ENCODE data around the gene BEST2. TPM values are rescaled to one million over a fixed set of nuclear protein-coding genes. Genes with fewer than 3 reads are reported as not detected.

Gene BEST2
- polyA plus RNA-seq, 1 donor: 0.09 TPM

DNA sequence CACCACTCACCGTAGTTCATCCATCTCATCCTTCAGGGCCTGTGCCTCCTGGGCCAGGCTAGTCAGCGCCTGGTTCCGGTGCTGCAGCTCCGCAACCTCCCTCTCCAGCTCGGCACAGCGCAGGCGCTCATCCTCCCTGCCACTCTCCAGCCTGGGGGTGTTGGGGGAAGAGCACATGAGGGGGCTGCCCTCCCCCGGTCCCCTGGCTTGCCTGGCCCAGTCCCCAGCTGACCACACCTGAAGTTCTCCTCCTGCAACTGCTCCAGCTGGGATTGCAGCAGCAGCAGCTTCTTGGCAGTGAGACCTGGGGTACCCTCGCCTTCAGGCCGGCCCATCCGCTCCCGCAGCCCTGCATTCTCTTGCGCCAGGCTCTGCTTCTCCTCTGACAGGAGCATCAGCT, 19.3 kb downstream of the BEST2 start:
- no peak for DNase-seq

DNA sequence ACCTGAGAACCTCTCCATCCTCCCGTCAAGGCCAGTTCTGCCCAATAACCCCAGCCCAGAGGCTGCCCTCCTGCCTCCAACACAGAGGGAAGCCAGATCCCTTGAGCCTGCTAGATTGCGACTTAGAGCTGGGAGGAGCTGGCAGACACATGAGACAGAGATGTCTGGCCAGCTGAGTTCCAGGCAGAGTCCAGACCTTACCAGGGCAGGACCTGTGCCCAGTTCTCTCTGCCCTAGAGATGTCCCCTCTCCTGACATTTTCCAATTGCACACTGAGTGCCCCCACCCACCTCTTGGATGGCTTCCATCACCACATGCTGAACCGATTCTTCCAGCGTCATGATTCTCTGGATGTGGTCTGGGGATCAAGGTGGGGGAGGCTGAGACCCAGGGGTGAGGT, 20.7 kb downstream of the BEST2 start:
- no peak for DNase-seq

DNA sequence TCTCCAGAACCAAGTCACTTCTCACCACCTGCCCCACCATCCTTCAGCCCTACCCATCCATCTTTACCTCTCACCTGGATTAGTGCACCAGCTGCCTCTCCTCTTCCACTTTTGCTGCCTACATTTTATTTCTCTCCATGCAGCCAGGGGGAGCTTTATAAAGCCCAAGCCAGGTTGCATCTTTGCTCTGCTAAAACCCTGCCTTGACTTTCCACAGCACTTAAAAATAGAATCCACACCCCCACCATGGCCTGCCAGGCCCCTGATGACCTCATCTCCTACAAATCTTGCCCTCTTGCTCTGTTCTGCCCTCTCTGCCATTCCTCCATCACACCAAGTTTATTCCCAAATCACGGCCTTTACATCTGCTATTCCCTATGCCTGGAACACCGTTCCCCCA, 22.0 kb downstream of the BEST2 start:
- DNase-seq: no peak

DNA sequence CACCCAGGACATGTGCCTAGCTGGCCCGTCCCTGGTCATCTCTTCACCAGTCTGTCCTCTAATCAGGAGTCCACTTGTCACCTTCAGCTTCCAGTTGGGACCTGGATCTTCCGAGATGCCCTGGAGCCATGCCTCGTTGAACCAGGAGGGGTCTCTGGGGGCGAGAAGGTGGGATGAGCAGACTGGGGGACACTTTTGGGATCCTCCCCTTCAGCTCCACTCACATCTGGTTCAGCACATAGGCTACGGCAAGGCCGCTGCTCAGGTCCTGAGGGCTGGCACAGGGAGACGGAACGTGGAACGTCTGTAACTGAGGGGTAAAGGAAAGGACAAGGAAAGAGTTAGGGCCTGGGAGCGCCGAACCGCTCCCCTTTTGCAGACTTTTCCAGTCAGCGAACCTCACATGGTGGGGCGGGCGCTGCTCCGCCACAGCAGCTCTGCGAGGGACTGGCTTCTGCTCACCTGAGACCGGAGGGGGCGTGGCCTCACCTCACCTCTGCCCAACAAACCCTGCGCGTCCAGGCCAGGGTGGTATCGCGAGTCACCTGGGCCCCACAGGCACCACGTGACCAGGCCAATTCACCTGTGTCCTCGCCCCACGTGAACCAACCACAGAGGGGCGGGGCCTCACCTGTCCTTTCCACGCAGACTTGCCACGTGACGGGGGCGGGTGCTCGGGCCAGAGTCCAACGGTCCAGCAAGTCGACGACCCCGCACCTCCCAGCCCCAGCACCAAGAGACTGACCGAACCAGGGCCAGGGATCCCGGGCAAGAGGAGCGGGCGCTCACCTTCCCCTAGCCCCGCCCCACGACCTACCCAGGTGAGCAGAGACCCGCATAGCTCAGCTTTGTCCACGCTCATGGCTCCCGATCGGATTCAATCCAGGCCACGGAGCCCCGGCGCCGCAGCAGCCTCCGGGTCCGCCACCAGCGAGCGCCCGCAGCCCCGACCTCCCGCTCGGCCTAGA, 23.3 kb downstream of the BEST2 start, which contains the start of gene HOOK2:
TSS of gene HOOK2 (minus strand) at position 965 of the 968 bp plus-strand sequence. CDS start at position 862, 103 bp downstream.
- no peak for DNase-seq

DNA sequence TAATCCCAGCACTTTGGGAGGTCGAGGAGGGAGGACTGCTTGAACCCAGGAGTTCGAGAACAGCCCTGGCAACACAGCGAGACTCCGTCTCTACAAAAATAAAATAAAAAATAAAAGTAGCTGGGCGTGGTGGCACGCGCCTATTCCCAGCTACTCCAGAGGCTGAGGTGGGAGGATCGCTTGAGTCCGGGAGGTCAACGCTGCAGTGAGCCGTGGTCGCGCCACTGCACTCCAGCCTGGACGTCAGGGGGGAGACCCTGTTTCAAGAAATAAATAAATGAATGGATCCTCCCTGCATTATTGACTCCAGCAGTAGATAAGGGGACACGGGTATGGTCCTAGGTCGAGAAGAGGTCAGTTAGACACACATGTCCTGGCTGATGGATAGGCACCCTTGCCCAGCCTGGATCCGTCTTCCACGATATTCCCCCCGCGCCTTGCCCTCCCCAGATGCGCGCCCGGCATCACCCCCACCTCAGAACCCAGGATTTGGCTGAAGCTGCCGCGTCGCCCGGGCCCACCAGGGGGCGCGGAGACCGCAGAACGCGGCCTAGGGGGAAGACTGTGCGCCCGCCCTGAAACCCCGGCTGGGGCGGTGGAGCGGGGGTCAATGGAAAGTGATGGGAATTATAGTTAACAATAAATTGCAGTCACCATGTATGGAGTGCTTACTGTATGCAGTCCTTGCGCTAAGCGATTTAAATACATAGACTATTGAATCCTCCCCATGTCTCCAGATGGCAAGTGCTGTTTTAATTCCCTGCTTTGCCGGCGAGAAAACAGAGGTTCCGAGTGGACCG, 25.8 kb downstream of the BEST2 start:
- peak; percentile 87 for DNase-seq

DNA sequence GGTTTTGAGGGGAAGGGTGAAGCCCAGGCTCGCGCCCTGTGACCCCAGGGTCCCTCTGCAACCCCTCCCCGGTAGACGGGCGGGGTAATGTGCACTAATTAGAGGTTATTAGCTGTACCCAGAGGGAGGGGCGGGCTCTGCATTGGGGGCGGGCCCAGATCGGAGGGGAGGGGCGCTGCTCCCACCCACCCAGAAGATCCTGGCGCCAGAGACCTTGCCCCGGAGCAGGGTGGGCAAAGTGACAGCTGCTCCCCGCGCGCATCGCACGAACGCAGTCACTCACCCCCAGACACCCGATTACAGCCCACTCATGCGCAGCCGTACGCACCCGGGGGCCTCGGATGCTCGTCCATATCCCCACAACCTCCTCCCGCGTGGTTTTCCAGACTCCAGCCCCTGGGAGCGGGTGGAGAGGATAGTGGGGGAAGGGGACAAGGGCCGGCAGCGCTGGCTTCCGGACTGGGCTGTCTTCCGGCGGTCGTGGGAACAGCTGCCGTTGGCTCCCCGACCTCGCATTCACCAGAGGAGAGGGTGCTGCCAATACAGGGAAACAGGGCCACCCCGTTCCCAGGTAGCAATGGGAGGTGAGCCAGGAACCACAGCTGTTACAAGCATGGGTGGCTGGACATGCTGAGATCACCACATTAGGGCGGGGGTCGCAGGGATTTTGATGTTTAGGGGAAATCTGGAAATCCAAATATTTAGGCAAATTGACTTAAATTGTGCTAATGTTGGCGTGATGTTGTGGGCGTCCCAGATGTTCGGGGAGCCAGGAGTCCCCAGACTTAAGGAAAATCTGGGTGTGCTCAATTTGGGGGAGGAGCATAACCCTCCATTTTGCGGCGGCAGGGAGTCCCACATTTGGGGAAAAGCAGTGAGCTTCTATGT, 26.7 kb downstream of the BEST2 start:
- no peak for DNase-seq

DNA sequence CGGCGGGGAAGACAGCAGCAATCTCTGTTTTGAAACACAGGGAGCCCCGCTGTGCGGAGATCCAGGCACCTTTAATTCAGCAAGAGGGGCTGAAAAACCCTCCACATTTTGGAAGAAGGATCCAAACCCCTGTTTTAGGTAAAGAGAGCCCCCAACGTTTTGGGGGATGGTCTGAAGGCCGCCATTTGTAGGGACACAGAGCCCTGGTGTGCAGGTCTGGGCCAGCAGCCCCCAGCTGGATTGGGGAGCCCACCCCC, 27.2 kb downstream of the BEST2 start:
- DNase-seq: no peak

DNA sequence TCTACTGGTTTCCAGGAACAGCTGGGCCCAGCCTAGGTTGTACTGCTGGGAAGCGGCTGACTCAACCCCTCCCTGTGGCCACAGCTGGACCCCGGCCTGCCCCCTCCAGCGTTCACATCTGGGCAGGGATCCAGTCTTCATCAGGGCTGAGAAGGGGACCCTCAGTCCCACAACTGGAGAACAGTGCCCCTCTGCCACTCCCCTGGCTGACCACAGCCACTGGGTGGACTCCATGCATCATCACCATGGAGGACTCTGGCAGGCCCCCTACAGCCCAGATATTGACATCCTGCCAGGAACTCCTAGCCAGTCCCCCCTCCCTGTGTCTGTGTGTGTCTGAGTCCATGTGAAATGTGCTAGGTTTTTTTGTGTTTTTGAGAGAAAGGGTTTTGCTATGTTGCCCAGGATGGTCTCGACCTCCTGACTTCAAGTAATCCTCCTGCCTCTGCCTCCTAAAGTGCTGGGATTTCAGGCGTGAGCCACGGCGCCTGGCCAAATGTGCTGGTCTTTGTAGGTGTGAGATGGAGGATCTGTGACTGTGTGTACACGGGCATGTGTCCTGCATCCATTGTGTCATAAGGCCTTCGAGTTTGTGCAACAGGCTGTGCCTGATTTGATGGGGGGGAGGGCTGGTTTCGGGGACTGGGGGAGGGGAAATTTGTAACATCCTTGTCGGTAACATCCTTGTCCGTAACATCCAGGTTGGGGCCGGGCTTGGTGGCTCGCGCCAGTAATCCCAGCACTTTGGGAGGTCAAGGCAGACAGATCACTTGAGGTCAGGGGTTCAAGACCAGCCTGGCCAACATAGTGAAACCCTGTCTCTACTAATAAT, 27.8 kb downstream of the BEST2 start:
- DNase-seq: peak; percentile 82

DNA sequence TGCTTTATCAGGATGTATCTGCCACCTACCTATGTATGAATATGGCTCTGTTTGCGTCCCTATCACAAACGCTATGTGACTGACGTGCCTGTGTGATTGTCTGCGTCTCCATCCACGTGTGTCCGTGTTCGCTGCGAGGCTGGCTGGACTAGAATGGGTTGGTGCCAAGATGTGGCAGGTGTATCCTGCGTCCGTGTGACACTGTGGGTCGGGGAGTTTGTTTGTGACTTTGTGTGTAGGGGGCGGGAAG, 30.5 kb downstream of the BEST2 start:
- no peak for DNase-seq

DNA sequence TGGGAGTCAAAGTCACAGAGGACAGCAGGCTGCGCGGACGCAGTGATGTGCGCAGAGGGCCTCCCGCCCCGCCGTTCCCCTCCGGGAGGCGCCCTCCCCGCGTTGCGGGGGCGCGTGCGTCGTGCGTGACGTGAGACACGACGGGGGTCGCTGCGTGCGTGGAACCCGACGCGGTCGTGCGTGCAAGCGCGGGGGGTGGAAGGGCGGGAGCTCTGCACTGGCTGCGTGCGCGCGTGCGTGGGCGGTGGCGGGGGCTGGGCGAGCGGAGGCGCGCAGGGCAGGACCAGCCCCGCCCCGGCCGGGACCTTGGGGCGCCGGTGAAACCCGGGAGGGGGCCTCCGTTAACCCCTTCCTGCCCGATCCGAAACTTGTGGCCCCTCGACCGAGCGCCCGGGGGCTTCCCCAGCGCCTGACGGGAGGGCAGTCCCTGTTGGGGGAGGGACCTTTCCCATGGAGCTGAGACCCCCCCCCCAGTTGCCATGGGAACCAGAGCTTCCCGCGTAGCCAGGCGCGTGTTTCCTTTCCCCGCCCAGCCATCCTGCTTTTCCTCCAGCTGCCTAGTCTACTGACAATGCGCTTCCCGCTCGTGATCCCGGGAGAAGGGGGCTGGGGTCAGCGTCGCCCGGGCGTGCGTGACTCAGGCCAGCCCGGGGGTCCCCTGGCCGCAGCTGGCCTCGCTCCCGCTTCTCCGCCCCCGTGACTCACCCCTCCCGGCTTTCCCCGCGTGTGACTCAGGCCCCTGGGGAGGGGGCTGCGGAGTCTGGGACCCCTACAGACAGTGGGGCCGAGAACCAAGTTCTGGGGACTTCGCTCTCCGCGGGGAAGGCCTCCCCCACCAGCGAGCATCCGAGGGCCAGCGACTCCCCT, 31.1 kb downstream of the BEST2 start:
- peak; percentile 89 for DNase-seq

DNA sequence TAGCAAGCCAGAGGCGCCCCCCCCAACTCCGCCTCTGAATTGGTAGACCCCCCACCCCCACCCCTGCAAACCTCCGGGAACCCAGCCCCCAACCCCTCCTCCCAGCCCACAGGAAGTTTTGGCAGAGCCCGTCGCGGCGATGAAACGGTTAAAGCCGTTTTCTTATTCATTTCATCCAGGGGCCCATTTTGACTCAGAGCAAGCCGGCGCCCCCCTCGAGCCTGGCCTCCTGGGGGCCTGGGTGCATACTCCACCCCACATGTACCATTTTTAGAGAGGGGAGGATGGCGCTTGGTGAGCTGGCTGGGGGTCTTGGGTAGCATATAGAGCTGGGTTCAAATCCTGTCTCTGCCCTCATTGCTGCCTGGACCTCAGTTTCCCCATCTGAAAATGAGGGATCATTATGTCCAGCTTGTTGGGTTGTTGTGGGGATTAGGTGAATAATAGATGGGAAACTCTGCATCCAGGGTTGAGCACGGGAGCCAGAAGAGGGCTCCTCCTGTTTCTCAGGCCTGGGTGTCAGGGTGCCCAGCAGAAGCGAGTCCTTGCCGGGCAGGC, 31.8 kb downstream of the BEST2 start:
- DNase-seq: no peak

DNA sequence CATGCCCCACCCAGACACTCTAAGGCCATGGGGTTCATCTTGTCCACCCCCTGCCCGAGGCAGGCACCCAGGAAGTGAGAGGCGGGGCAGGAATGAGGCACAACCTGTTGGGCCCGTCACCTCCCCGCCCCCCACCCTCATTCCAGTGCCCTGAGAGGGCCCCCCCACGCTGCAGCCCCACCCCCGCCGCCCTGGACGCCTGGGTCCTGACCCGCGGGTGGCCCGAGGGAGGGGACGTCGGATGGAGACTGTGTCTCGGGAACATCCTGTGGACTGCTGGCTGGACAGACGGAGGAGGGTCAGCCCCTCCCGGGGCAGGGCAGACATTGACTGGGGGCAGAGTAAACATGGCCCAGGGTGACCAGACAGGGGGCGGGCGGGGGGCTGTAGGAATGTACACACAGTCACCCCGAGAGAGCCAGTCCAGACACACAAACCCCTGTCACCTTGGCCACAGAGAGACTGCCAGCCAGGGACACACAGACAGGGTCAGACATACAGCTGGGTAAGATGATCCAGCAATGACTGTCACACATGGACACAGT, 32.3 kb downstream of the BEST2 start:
- DNase-seq: no peak

DNA sequence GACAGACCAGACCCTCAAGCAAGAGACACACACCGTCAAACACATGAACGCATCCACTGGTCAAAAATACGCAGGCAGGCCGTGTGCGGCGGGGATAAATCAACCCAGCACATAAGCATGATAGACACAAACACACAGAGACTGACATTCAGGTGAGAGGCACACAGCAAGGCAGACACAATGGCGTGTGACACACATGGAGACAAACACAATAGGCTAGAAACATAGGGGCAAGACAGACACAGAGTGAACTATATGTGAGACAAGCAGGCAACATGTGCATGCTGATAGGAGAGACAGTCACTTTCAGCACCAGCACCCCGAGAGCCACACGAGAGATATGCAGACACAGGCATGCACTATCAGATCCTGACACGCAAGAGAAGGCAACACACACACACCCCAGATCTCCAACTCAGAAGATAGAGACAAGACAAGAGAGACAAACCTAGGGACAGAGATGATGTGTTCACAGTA, 32.8 kb downstream of the BEST2 start:
- DNase-seq: no peak

DNA sequence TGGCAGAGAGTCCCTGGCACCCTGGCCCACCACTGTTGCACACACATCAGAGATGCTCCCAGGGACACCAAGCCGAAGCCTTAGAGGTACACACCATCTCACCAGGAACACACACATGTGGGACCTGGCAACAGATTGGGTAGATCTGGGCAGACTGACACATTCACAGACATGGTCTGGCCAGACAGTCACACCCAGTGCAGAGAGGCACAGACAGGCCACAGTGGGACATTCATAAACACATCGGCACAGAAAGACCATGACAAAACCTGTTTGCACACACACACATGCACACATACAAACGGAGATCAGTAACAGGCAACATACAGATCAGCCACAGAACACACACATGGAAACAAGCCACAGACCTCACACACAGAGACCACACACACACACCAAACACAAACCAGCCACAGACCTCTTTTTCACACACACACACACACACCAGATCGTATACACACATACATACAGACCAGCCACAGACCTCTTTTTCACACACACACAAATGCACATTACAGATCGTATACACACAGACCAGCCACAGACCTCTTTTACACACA, 33.4 kb downstream of the BEST2 start:
- no peak for DNase-seq

DNA sequence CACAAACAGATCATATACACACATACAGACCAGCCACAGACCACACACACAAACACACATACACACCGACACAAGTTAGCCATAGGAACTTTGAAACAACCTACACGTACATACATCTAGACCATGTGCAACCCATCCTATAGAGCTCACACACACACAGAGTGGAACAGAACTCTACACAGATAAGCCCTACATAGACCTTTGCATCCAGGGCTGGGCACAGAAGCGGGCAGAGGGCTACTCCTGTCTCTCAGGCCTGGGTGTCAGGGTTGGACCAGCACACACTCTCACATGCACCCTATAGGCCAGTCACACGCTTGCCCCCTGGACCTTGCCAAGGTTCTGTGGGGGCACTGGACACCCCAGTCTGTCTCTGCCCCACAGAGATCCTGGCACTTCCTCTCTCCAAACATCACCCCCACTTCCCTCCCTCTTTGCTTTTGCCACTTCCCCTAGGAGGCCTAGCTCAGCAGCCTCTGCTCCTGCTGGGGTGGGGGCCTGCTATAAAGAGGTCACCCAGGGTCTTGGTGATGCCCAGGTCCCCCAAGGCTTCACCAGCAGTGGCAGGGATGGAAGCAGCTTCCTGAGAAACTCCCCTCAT, 33.9 kb downstream of the BEST2 start:
- no peak for DNase-seq

DNA sequence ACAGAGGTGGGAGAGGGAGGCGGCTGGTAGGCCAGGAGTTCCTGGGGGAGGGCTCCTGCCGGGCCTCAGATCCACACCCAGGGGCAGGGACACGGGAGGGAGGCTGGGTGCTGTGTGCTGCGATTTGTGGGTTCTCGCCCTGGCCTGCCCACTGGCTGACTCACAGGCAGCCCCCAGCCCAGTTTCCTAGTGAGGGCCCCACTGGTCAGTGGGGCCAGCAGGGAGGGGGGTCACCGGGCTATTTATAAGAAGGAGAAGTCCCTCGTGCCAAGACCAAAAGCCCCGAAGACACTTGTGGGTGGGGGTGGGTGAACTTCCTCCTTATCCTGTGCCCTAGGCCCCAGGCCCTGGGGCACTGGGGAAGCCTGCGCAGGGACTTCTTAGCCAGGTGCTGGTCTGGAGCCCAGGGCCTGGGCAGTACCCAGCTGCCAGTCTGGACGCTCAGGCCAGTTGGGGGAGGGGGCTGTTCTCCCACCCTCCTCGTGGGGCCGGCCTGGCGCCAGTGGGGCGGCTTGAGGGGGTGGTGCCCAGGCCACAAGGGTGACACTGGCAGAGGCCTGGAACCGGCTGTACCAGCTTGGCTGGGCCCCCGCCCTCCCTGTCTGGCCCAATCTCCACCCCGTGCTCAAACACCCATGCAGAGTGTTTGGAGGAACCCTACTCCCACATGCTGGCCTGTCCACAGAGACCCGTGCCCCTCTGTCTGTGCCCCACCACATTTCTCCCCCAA, 34.7 kb downstream of the BEST2 start:
- no peak for DNase-seq

DNA sequence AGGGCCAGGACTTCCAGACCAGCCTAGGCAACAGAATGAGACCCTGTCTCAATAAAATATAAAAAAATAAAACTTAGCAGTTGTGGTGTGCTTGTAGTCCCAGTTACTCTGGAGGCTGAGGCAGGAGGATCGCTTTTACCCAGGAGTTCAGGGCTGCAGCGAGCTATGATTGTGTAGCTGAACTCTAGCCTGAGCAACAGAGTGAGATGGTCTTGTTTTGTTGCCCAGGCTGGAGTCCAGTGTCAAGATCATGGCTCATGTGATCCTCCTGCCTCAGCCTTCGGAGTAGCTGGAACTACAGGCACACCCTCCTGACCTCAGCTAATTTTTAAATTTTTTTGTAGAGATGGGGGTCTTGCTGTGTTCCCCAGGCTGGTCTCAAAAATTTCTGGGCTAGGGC, 35.4 kb downstream of the BEST2 start:
- no peak for DNase-seq

DNA sequence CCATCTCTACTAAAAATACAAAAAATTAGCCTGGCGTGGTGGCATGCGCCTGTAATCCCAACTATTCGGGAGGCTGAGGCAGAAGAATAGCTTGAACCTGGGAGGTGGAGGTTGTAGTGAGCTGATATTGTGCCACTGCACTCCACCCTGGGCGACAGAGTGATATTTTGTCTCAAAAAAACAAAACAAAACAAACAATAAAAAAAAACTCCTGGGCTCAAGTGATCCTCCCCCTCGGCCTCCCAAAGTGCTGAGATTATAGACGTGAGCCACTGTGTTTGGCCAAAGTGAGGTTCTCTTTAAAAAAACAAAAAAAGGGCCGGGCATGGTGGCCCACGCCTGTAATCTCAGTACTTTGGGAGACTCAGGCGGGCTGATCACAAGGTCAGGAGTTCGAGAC, 35.9 kb downstream of the BEST2 start:
- DNase-seq: no peak

Measured in hindlimb muscle (tissue), 1 donor.